AG04450 (cell line): Measurements from ENCODE around the gene IL1R2. TPM values are rescaled to one million over a fixed set of nuclear protein-coding genes. Genes with fewer than 3 reads are reported as not detected.
A peak's percentile ranks its signal among the peaks of the same experiment; 100 is the strongest.

Experiments used
- CTCF ChIA-PET: fragments of 300-600, 350-600 bp; formaldehyde crosslinking; extraction: SDS; loops from one replicate; lab custom pipeline; 2022; ENCODE audit warnings: antibody characterized with exemption, inconsistent platforms; lab: Charles Lee
- POLR2A ChIA-PET: fragments of 350-600 bp; formaldehyde crosslinking; extraction: SDS; loops from one replicate; lab custom pipeline; 2021; ENCODE audit warnings: antibody characterized with exemption, inconsistent platforms; lab: Yijun Ruan, JAX
- DNase-seq: peaks from one replicate; pipeline ENCODE4 v3.0.0-alpha.2; 2011; ENCODE audit warnings: low read depth, low spot score
- H3K27ac ChIP-seq: one replicate; pipeline ENCODE4 v1.5.1; 2012; ENCODE audit warnings: low read depth, low read length, control low read depth
- H3K27me3 ChIP-seq: one replicate; pipeline ENCODE4 v1.6.0; 2012; ENCODE audit warnings: low read length; ENCODE audit not compliant: control insufficient read depth, insufficient read depth
- H3K4me3 ChIP-seq: 2 replicates; pipeline ENCODE4 v1.5.1; 2011; ENCODE audit warnings: mild to moderate bottlenecking, low read depth, low read length, control low read depth
- H3K9me3 ChIP-seq: 2 replicates; pipeline ENCODE4 v1.5.1; 2012; ENCODE audit warnings: low read length; ENCODE audit not compliant: control insufficient read depth, insufficient read depth
- polyA plus RNA-seq: library from polyadenylated mRNA; depleted of rRNA; stranded (reverse); fragments of >200 nt; gene quantifications from 2 replicates; pipeline ENCODE4 v1.2.3, GENCODE V29; 2011
- TF ChIP-seq, protein P1 (sequence below): IDR thresholded peaks from 2 replicates; pipeline ENCODE4 v1.5.1; 2011; ENCODE audit warnings: low read depth, low read length, control low read depth, inconsistent platforms

IL1R2 gene
- polyA plus RNA-seq, 1 experiment, result 0.41 TPM

DNA sequence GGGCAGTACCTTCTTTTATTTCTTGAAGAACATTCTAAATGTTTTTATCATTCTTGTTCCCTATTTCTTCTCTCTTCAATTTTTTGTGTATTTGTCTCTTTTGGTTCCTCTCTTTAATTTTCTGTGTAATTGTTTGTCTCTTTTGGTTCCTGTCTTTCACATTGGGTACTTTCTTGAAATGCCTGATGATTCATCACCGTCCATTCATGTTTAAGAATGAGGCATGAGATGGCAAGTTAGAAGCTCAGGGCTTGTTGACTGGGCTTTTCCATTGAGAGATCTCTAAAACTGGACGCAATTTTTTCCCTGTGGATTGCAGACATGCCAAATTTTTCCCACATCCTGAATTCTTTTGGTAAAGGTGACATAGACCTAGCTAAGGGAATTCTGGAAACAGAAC, 33.7 kb upstream of the IL1R2 start:
- POLR2A ChIA-PET, result no interaction called here
- Histone ChIP-seq H3K4me3 (no peak overlapping the region), H3K27me3 (peaks cover 2% of the 10 kb centered on the region), H3K9me3 (no peaks in the 10 kb centered on the region; the same call in 1 of the 2 replicates), H3K27ac (no peak overlapping the region)
- CTCF ChIA-PET, result interaction anchor here (0.6 to 1.4 kb wide), 3 partner anchors 74 to 796 kb away, joined by 3 to 7 read pairs (median 3); no protein-coding TSS in a partner anchor
- no peak for DNase-seq
- TF ChIP-seq, protein P1, sequence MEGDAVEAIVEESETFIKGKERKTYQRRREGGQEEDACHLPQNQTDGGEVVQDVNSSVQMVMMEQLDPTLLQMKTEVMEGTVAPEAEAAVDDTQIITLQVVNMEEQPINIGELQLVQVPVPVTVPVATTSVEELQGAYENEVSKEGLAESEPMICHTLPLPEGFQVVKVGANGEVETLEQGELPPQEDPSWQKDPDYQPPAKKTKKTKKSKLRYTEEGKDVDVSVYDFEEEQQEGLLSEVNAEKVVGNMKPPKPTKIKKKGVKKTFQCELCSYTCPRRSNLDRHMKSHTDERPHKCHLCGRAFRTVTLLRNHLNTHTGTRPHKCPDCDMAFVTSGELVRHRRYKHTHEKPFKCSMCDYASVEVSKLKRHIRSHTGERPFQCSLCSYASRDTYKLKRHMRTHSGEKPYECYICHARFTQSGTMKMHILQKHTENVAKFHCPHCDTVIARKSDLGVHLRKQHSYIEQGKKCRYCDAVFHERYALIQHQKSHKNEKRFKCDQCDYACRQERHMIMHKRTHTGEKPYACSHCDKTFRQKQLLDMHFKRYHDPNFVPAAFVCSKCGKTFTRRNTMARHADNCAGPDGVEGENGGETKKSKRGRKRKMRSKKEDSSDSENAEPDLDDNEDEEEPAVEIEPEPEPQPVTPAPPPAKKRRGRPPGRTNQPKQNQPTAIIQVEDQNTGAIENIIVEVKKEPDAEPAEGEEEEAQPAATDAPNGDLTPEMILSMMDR, result no peak

DNA sequence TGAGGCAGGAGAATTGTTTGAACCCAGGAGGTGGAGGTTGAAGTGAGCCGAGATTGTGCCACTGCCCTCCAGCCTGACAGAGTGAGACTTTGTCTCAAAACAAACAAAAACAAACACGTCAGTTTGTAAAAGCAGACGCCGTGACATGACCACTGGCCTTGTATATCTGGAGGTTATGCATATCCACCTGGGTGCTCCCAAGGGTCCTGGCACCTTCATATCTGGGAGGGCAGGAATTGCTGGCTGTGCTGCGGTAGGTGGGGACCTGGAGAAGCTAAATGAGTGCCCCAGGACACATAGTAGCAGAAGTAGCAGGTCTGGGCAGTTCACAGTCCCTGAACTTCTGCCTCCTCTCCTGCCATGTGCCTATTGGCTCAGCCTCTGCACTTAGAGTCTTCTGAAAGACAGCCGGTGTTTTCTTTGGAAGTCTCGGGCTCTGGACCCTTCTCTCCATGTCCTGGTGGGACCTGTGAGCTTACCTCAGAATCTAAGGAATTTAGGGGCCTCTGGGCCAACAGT, 30.9 kb upstream of the IL1R2 start:
- Histone ChIP-seq H3K27me3 (peaks cover 6% of the 10 kb centered on the region), H3K27ac (peak overlapping the region; percentile 97), H3K4me3 (no peak overlapping the region), H3K9me3 (no peaks in the 10 kb centered on the region; the same call in 1 of the 2 replicates)
- TF ChIP-seq, protein P1, result no peak
- DNase-seq, result no peak
- ChIA-PET POLR2A (interaction anchor here (0.6 to 1.3 kb wide), 7 partner anchors 12 to 182 kb away, joined by 3 to 9 read pairs (median 4); no protein-coding TSS in a partner anchor), CTCF (interaction anchor here (0.6 to 1.4 kb wide), 4 partner anchors 27 to 280 kb away, joined by 3 to 5 read pairs (median 4); no protein-coding TSS in a partner anchor)

DNA sequence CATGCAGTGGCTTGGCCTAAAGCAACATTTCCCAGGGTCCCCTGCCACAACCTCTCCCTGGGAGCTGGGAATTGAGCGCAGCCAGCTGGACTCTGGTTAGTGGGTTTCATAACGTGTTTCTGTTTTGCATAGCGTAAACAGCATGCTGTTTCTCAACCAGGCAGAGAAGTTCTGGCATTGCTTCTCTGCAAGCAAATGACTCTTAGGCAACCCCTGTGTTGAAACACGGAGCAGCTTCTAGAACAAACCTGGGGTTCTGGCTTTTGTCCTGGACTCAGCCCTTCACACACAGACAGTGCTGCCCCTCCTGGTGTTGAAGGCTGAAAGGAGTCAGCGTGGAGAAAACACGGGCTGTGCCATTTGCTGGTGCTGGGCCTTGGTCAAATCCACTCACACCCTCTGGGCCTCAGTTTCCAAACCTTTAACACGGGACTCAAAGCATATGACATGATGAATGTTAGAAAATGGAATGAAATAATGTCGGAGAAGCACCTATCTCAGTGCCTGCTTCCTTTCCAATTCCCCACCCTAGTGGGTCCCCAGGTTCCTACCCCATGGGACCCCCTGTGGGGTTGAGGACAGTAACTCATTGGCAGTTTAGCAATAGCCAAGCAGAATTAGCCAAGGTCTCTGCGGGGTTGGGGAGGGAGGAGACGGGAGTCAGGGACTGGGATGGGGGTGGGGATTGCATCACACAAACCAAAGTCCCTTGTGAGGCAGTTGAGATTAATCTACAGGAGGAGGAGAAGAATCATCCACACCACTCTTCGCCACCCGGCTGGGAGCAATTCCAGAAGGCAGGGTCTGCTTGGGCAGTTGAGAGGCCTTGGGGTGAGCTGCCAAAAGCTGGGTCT, 30.2 kb upstream of the IL1R2 start:
- peak; percentile 95 for DNase-seq
- ChIA-PET CTCF (interaction anchor here (0.7 to 1.8 kb wide), 6 partner anchors 45 to 279 kb away, joined by 3 to 7 read pairs (median 5); no protein-coding TSS in a partner anchor), POLR2A (interaction anchor here (0.7 to 1.3 kb wide), 6 partner anchors 12 to 181 kb away, joined by 3 to 9 read pairs (median 4); no protein-coding TSS in a partner anchor)
- Histone ChIP-seq H3K27me3 (peaks cover 6% of the 10 kb centered on the region), H3K4me3 (no peak overlapping the region), H3K9me3 (no peaks in the 10 kb centered on the region; the same call in 1 of the 2 replicates), H3K27ac (peak overlapping the region; percentile 97)
- TF ChIP-seq, protein P1, result peak; percentile 32

DNA sequence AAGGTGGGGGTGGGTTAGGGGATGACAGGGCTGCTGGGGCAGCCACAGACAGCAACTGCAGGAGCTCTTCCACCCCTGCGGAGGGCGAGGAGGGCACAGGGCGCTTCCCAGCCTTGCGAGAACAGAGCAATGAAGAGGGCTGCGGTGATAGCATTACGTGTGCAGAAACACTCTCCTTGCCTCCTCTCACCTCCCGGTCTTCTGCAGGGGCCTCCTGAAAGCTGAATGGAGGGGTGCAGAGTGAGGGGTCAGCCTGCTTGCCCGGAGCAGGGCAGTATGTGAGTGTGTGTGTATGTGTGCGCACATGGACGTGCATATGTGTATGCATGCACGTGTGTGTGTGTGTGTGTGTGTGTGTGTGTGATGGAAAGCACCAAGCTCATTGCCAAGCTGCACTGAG, 29.5 kb upstream of the IL1R2 start:
- CTCF ChIA-PET, result interaction anchor here (0.7 to 1.8 kb wide), 3 partner anchors 78 to 278 kb away, joined by 5 to 7 read pairs (median 7); no protein-coding TSS in a partner anchor
- POLR2A ChIA-PET, result no interaction called here
- H3K27me3 ChIP-seq, result peaks cover 6% of the 10 kb centered on the region
- peak overlapping the region; percentile 97 for H3K27ac ChIP-seq
- DNase-seq, result no peak
- H3K4me3 ChIP-seq, result no peak overlapping the region
- H3K9me3 ChIP-seq, result no peaks in the 10 kb centered on the region; the same call in 1 of the 2 replicates
- TF ChIP-seq, protein P1, result no peak
